CD4-positive, alpha-beta T cell treated with Interleukin-15 for 1 hour (primary cell): Measurements from ENCODE around the gene MKX.

Experiments
- DNase-seq: peaks from one replicate; pipeline ENCODE4 v3.0.0-alpha.2; 2020

Gene MKX

GRCh38 chr10:27741173-27742091 is 4.2 kb downstream of the MKX start:
- no peak for DNase-seq

DNA sequence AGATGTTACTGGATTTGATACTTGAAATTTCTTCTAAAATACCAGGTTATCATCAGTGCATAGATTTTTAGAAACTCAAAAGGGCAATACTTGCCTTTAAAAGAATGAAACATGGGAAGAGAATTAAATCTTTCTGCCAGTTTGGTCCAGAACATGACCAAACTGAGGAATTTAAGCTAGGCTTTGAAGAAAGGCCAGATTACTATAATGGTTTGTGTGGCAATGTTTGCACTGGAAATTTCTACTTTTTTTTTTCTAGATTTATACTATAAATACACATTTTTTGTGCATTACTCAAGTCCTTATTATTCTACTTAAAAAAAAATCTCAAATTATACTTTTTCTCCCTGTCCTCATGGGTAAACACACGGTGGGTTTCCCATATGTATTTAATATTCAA is 9.2 kb downstream of the MKX start:
- DNase-seq, result no peak

- DNase-seq, result no peak
Measured at GRCh38 chr10:27730041-27730440, 15.6 kb downstream of the MKX start.

GRCh38 chr10:27728338-27728737 is 17.3 kb downstream of the MKX start:
- no peak for DNase-seq

DNA sequence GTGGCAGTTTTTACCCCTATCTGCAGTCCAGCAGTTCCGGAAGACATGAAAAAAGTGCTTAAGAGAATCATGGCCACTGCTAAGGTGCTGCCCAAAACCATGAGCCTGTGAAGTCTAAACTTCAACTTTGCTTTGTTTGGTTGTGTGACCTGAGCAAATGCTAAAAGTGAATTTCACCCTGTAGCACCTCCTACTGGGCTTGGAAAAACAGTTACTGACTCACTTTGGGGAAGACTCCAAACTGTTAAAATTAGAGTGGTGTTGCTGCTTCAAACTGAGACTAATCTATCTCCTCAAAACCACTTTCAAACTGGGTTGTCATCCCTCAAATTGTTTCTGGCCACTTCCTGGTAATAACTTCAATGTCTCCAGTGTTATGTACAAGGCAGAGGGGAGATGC is 21.3 kb downstream of the MKX start:
- no peak for DNase-seq

DNA sequence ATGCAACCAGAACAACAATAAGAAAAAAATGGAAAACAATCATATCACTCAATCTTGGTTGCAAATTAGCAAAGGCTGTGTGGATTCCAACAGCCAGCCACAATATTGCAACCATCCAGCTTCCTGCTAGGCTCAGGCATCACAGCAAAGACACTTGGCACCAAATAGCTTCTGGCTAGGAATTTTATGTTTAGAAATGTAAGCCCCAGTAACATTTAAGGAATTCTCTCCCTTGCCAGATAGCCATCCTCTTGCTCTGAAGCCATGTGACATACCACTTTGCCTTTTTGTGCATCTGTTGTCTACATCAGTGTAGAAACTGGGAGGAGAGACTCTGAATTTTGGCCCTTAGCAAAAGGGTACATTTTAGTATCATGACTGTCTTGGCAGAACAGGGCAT is 22.2 kb downstream of the MKX start:
- DNase-seq, result no peak

DNA sequence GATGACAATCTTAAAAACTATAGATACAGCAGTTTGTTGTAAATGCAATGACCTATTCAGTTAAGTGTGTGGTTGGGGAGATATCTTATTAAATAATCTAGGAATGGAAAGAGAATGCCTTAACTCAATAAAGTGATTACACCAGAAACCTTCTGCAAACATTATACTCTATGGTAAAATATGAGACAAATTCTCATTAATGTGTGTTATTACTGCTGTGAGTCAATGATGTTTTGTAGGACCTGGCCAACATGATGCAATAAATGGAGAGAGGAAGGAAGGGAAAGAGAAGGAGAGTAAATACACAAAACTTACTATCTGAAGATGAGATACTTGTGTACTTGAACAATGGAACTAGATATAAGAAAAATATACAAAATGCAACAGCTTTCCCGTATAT is 25.1 kb downstream of the MKX start:
- DNase-seq, result no peak

- no peak for DNase-seq
Measured at GRCh38 chr10:27719052-27719451, 26.6 kb downstream of the MKX start.

DNA sequence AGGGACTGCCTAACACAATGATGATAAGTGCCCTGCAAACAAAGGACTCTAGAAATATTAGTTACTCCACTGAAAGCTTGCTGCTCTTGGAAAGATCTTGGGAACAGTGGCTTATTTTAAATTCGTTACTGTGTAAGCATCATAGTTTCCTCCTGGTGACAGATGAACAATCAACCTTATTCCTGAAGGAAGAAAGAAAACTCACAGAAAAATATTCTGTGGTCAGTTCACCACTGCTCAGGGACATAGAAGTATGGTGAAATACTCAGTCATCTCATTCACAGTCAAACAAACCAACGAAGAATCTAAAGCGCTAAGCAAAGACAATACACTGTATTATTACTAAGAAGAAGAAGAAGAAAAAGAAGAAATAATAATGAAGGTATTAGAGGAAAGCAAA is 27.8 kb downstream of the MKX start:
- no peak for DNase-seq

DNA sequence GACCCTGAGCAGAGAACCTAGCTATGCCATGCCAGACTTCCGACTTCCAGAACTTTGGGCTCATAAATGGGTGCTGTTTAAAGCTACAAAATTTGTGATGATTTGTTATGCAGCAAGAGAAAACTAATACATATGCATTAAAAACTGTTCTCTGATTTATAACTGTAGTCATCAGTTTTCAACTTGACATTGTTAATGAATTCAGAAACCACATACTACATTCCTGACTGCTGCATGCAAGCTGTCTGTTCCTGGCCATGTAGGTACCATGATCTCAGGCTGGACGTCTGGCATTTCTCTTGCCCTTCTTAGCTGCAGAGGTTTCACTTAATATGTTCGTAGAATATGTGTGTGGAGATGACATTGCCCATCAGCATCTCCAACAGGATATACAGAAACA is 28.4 kb downstream of the MKX start:
- DNase-seq, result no peak

DNA sequence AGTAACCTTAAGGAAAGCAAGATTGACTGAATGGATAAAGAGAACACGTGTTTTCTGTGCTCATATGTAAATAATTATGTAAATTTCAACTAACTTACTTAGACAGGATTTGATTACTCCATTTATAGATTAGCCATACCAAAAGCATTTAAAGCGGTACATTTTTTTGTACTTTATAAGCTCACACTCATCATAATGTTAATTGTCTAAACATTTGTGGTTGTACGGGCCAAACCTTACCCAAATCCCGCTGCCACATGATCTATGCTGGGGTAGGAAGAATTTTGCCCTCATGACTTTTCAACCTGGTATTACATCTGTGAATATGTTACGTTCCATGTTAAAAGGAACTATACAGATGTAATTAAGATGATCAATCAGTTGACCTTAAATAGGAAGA is 29.1 kb downstream of the MKX start:
- DNase-seq, result no peak

DNA sequence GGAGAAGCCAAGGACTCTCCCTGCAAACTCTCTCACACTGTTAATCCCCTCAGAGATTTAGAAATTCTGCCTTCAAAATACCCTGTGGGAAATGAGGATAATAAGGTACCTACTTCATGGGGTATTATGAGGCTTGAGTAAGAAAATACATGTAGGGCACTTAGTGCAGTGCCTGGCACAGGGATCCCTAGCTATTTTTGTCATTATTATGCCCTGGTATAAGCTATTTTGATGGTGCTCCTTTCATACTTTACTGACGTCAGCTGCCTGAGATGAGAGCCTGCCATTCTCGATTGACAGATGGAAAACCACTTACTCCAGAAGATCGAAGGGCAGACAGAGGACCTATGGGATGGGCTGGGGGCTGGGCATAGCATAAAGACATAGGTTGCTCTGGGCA is 30.1 kb downstream of the MKX start:
- DNase-seq, result no peak

GRCh38 chr10:27714349-27714748 is 31.3 kb downstream of the MKX start:
- no peak for DNase-seq

- no peak for DNase-seq
Measured at GRCh38 chr10:27713941-27714340, 31.7 kb downstream of the MKX start.

- DNase-seq, result no peak
Measured at GRCh38 chr10:27710014-27710413, 35.6 kb downstream of the MKX start.

- DNase-seq, result no peak
Measured at GRCh38 chr10:27709304-27709703, 36.3 kb downstream of the MKX start.

GRCh38 chr10:27701938-27702537 is 43.6 kb downstream of the MKX start:
- no peak for DNase-seq

DNA sequence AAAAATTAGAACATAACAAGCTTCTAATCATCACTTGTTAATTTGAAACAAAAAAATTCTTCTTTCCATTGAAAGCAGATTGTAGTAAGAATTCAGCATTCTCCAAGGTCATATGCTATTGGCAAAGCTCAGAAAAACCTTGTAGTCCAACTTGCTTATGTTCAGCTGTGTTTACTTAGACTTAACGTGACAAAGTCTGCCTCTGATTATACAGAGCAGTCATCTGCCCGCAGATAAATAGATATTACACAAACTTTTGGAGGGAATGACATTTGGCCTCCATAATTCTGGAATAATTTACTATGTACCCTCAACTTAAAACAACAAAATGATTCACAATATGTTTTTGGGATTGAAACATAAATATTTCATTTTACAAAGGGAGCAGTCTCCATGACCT is 45.8 kb downstream of the MKX start:
- DNase-seq, result no peak

DNA sequence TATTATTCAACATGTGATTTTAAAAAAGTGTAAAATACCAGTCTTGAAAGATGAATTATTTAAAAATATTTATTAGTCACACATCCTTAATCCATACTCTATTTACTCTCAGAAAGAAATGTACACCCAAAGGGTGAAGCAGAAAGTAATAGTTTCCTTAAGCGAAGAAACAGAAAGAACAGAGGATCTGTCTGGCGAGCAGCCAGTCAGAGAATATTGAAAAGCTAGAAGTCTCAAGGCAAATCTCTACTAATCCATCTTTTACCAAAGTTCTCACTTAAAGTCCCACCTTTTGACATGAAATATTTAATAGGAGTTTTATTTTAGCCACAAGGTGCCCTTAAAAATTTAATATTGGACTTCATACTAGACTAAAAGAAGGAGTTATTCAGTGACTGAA is 46.7 kb downstream of the MKX start:
- no peak for DNase-seq

DNA sequence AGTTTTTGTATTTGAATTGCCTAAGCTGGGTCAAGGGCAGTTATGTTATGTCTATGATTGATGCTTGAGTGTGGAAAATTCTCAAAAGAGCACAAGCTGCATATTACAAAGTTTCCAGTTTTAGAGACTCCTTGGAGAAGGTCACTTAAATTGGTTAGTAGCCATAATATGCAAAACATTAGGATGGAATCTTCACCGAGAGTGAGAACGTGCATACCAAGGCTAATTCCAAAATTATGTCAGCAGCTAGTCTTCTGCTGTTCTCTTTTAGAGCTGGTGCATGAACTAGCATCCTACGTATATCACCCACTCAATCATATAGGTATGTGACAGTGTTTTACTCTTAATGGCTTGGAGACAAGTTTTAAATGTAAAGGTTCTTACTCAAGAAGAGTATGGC is 49.2 kb downstream of the MKX start:
- no peak for DNase-seq

GRCh38 chr10:27695706-27696105 is 49.9 kb downstream of the MKX start:
- no peak for DNase-seq

- no peak for DNase-seq
Measured at GRCh38 chr10:27695088-27695487, 50.5 kb downstream of the MKX start.

DNA sequence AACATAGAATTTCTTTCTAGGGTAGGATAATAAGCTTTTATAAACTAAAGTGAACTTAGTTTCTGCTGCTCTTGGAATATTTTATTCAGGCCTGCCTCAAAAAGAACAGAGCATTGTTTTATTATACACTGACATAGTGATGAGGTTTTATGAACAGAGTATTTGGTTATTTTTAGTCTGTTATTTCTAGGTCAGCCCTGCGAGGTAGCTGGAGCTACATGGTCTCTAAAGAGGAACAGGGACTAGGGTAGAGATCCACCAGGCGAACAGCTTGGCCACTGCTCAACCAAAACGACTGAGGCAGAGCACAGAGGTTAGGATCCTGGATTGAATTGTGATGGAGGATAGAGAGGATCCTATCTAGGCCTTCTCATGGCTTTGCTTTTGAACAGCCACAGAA is 53.0 kb downstream of the MKX start:
- no peak for DNase-seq

DNA sequence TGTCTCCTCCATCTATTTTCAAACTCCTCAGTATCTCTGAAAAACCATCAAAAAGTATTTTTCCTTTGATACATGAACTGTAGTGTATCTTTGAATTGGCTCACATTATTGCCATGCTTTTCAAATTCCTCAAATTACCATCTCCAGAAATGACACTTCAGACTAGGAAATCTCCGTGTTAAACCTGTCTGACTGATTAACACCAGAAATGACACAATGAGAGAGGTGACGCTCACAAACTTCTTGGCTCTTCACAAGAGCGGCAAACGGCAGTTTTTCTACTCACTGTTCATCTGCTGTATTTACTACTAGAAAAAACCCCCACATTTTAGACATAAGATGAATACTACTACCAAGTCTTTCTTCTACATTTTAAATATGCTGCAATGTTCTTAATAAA is 56.6 kb downstream of the MKX start:
- no peak for DNase-seq

GRCh38 chr10:27688276-27688675 is 57.3 kb downstream of the MKX start:
- DNase-seq, result no peak
